HUES6 (cell line): Measurements from ENCODE around the gene RCE1.
"Not testable (repeated sequence)": the region's sequence is repeated elsewhere in the genome, so short reads cannot be mapped to it uniquely, and the experiment has no call there.

Experiments
- H3K27ac ChIP-seq: 2 replicates; pipeline ENCODE4 v1.7.0; 2013; ENCODE audit warnings: low read depth, mild to moderate bottlenecking, low read length, inconsistent platforms
- H3K27me3 ChIP-seq: 2 replicates; pipeline ENCODE4 v1.6.1; 2013; ENCODE audit warnings: low read length; ENCODE audit not compliant: control insufficient read depth, insufficient read depth
- H3K36me3 ChIP-seq: 2 replicates; pipeline ENCODE4 v1.6.1; 2013; ENCODE audit warnings: low read length; ENCODE audit not compliant: control insufficient read depth, insufficient read depth
- H3K4me1 ChIP-seq: 2 replicates; pipeline ENCODE4 v1.6.1; 2013; ENCODE audit warnings: low read length; ENCODE audit not compliant: control insufficient read depth, insufficient read depth
- H3K4me3 ChIP-seq: 2 replicates; pipeline ENCODE4 v1.5.1; 2013; ENCODE audit warnings: low read depth, low read length
- H3K9ac ChIP-seq: one replicate; pipeline ENCODE4 v1.6.1; 2013; ENCODE audit warnings: mild to moderate bottlenecking, low read length
- H3K9me3 ChIP-seq: 2 replicates; pipeline ENCODE4 v1.6.1; 2013; ENCODE audit warnings: low read depth, low read length; ENCODE audit not compliant: control insufficient read depth, insufficient read depth

RCE1 gene

DNA sequence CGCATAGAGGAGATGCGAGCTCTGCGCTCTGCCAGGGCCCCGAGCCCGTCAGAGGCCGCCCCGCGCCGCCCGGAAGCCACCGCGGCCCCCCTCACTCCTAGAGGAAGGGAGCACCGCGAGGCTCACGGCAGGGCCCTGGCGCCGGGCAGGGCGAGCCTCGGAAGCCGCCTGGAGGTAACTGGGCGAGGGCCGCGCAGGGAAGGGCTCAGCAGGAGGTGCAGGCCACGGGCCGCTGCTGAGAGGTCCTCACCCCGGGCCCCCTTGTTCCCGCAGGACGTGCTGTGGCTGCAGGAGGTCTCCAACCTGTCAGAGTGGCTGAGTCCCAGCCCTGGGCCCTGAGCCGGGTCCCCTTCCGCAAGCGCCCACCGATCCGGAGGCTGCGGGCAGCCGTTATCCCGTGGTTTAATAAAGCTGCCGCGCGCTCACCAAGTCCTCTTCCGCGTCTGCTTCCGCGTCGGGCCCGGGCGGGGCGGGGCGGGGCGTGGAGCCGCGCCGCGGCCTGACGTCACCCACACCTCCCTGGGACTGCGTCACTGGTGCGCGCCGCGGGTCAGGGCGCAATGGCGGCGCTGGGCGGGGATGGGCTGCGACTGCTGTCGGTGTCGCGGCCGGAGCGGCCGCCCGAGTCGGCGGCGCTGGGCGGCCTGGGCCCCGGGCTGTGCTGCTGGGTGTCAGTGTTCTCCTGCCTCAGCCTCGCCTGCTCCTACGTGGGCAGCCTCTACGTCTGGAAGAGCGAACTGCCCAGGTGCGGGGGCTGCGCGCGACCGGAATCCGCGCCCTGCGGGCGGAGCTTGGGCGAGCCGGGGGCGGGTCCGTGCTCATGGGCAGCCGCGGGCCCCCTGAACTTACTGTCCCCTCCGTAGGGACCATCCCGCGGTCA, at the start of gene RCE1:
Gene RCE1, plus strand, starts transcription at position 546 of the 880 bp plus-strand sequence. Its CDS starts 15 bp downstream, at position 561.
- Histone ChIP-seq H3K27me3 (no peaks in the 10 kb centered on the region), H3K9me3 (no peaks in the 10 kb centered on the region), H3K4me3 (peak within 1 kb of the TSS; percentile 90), H3K9ac (peak within 1 kb of the TSS; percentile 96), H3K27ac (peak within 1 kb of the TSS; percentile 83), H3K36me3 (peaks cover 52% of the 10 kb centered on the region), H3K4me1 (no peaks in the 10 kb centered on the region)

DNA sequence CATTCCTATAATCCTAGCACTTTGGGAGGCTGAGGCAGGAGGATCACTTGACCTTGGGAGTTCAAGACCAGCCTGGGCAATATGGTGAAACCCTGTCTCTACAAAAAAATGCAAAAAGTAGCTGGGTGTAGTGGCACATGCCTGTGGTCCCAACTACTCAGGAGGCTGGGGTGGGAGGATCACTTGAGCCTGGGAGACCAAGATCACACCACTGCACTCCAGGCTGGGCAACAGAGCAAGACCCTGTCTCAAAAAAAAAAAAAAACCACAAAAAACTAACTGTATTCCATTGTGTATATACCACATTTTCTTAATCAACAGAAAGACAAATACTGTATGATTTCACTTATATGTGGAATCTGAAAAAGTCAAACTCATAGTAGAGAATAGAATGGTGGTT, 43.4 kb upstream of the RCE1 start:
- H3K27me3 ChIP-seq, H3K27ac ChIP-seq, H3K4me3 ChIP-seq, H3K9me3 ChIP-seq, H3K9ac ChIP-seq, H3K36me3 ChIP-seq, H3K4me1 ChIP-seq: not testable (repeated sequence)

DNA sequence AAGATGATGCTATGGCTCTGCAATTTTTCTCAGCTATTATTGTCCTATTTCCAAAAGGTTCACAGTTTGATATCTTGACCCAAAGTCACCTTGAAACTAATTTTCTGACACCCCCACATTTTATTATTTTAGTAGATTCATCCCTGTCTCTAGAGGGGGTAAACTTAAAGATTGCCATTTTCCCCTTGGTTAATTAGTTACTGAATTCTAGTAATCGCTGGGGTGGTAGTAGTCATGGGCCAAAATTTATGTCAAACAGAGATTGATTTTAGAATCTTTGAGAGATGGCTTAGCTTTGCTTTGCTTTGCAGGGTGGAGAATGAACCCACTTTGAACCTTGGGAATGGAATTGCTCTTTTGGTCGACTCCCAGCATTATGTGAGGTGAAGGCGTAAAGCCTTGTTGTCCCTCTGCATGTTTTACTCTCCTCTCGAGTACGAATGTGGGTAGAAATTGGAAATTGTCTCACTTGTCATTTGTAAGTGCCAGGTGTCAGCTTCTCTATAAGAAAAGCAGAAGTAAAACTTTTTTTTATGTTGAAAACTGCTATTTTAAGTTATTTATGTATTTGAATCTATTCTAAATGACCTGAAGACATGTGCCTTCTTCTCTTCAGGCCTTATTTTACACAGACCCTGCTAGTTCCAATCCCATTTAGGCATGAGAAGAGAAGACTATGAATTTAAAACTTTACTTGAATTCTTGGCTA, 42.4 kb upstream of the RCE1 start:
- no peaks in the 10 kb centered on the region for H3K9me3 ChIP-seq
- H3K4me1 ChIP-seq = no peaks in the 10 kb centered on the region
- H3K9ac ChIP-seq = no peak overlapping the region
- H3K4me3 ChIP-seq = no peak overlapping the region
- H3K36me3 ChIP-seq = peaks cover 8% of the 10 kb centered on the region
- H3K27me3 ChIP-seq = no peaks in the 10 kb centered on the region
- H3K27ac ChIP-seq = no peak overlapping the region

DNA sequence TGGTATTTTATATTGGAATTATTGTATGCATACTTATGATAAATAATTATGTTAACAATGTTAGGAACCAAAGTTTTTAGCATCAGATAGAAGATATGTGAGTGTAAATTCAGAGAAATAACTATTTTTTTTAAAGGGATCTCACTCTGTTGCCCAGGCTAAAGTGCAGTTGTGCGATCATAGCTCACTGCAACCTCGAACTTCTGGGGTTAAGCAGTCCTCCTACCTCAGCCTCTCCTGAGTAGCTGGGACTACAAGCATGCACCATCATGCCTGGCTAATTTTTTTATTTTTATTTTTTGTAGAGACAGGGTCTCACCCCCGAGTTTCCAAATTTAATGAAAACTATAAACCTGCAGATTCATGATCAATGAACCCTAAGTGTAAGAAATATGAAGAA, 33.6 kb upstream of the RCE1 start:
- Histone ChIP-seq H3K27ac (peak overlapping the region; percentile 85), H3K27me3 (no peaks in the 10 kb centered on the region), H3K9ac (no peak overlapping the region), H3K36me3 (peaks cover 4% of the 10 kb centered on the region), H3K9me3 (no peaks in the 10 kb centered on the region), H3K4me1 (peaks cover 21% of the 10 kb centered on the region), H3K4me3 (no peak overlapping the region)

GRCh38 chr11:66810576-66811185, 32.6 kb upstream of the RCE1 start:
- no peaks in the 10 kb centered on the region for H3K9me3 ChIP-seq
- no peaks in the 10 kb centered on the region for H3K27me3 ChIP-seq
- H3K36me3 ChIP-seq = peaks cover 8% of the 10 kb centered on the region
- H3K4me3 ChIP-seq = no peak overlapping the region
- peak overlapping the region; percentile 85 for H3K27ac ChIP-seq
- H3K9ac ChIP-seq = peak overlapping the region; percentile 5
- H3K4me1 ChIP-seq = peaks cover 21% of the 10 kb centered on the region

GRCh38 chr11:66814678-66815077, 28.6 kb upstream of the RCE1 start:
- H3K4me1 ChIP-seq = peaks cover 21% of the 10 kb centered on the region
- H3K4me3 ChIP-seq = no peak overlapping the region
- H3K27ac ChIP-seq = no peak overlapping the region
- no peaks in the 10 kb centered on the region for H3K9me3 ChIP-seq
- H3K36me3 ChIP-seq = peaks cover 9% of the 10 kb centered on the region; the same call in 1 of the 2 replicates
- no peak overlapping the region for H3K9ac ChIP-seq
- H3K27me3 ChIP-seq = no peaks in the 10 kb centered on the region

DNA sequence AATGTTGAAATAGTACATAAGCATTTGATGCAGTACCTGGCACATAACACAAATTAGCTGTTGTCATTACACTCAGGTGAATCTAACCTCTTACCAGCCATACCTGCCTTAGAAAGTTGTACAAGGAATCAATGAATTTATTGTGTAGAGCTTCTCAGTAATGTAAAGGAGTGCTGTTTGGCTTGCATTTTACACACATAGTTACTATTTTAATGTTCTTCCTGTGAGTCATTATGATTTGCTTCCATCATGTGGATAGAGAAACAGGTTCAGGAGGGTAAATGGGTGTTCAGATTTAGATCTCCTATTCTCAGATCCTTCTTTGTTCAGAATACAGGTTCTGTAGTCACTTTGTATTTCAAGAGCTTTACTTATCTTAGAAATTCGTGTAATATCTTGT, 27.6 kb upstream of the RCE1 start:
- H3K36me3 ChIP-seq = peaks cover 9% of the 10 kb centered on the region; the same call in 1 of the 2 replicates
- no peak overlapping the region for H3K9ac ChIP-seq
- H3K9me3 ChIP-seq = no peaks in the 10 kb centered on the region
- no peaks in the 10 kb centered on the region for H3K27me3 ChIP-seq
- peaks cover 14% of the 10 kb centered on the region for H3K4me1 ChIP-seq
- no peak overlapping the region for H3K27ac ChIP-seq
- H3K4me3 ChIP-seq = no peak overlapping the region

DNA sequence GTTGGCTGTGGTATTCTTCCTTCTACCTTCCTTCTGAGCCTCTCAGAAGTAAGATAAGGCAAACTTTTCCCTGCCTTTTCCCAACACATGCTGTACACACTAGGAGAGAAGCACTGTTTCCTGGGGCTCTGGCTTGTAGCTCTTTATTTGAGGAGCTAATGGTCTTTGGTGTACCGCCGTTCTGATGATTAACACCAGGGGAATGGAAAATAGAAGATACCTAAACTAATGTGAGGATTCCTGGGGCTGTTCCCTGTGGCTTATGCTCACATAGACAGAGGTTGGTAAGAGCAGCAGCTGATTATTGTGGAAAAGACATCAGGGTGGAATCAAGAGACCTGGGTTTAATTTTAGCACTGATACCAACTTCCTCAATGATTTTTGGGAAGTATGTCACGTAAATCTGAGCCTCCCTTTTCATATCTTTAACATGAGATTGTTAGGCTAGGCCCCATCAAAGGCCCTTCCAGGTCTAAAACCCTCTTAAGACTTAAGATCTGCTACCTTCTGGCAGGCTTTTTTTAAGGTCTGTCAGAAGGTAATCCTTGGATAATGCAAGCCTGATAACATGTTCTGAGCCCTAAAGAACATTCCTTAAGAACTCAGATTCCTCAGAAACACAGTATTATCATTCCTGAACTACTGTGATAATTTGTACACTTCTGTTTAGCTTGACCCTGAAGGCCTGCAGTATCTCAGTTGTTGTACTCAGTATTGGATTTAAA, 24.8 kb upstream of the RCE1 start:
- H3K9me3 ChIP-seq = no peaks in the 10 kb centered on the region
- no peak overlapping the region for H3K9ac ChIP-seq
- no peaks in the 10 kb centered on the region for H3K27me3 ChIP-seq
- H3K36me3 ChIP-seq = peaks cover 12% of the 10 kb centered on the region; the same call in 1 of the 2 replicates
- H3K4me3 ChIP-seq = no peak overlapping the region
- H3K27ac ChIP-seq = no peak overlapping the region
- no peaks in the 10 kb centered on the region for H3K4me1 ChIP-seq

DNA sequence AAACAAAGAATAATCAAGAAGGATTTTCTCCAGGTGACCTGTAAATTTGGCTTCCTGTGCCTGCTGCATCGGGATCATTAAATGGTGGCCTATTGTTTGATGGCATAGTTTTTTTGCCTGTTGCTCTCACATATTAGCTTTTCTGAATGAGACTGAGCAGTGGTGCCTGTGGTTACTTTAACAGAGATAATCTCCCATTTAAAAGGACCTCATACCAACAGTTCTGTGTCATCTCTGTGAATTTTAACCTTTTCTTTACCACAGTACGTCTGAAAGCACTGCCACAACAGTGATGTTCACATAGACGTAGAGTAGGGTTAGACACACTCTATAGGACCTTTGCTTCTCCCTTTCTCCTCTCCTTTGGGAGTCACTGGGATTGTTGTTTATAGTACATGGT, 22.9 kb upstream of the RCE1 start:
- peaks cover 8% of the 10 kb centered on the region; the same call in 1 of the 2 replicates for H3K36me3 ChIP-seq
- H3K9me3 ChIP-seq = no peaks in the 10 kb centered on the region
- H3K27ac ChIP-seq = no peak overlapping the region
- no peaks in the 10 kb centered on the region for H3K27me3 ChIP-seq
- no peak overlapping the region for H3K9ac ChIP-seq
- H3K4me1 ChIP-seq = no peaks in the 10 kb centered on the region
- H3K4me3 ChIP-seq = no peak overlapping the region

DNA sequence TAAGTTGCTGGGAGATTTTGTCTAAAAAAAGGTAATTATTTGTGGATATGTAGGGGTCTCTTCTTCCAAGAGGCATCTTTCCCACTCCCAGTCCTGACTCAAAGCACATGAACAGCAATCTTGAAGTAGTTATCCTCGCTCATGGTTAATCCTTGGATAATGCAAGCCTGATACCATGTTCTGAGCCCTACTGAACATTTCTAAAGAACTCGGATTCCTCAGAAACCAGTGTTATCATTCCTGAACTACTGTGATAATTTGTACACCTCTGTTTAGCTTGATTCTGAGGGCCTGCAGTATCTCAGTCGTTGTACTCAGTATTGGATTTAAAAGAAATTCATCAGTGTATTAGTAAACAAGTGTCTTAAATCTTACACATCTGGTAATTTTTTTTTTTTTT, 22.3 kb upstream of the RCE1 start:
- H3K9me3 ChIP-seq = no peaks in the 10 kb centered on the region
- H3K36me3 ChIP-seq = peaks cover 6% of the 10 kb centered on the region; the same call in 1 of the 2 replicates
- no peaks in the 10 kb centered on the region for H3K4me1 ChIP-seq
- H3K27me3 ChIP-seq = no peaks in the 10 kb centered on the region
- H3K4me3 ChIP-seq = no peak overlapping the region
- no peak overlapping the region for H3K9ac ChIP-seq
- H3K27ac ChIP-seq = no peak overlapping the region
